Measurements from ENCODE around the gene EED.

The EED gene

GRCh38 chr11:86259730-86260129 lies 15.2 kb downstream of the EED start:
- Histone ChIP-seq H3K14ac (ENCODE audit: low read length) (no peak overlapping the region), H3K9ac (ENCODE audit: low read length) (no peak overlapping the region), H2BK5ac (ENCODE audit: low read depth, low read length, poor library complexity) (no peak overlapping the region), H3K27ac (ENCODE audit: low read depth, low read length) (no peak overlapping the region), H3K27me3 (ENCODE audit: insufficient read depth, low read length) (no peaks in the 10 kb centered on the region), H3K36me3 (ENCODE audit: control insufficient read depth in 1 of 2, insufficient read depth in 2 of 2, low read length in 2 of 2) (peaks cover 20 to 21% of the 10 kb centered on the region in 2 experiments), H3K23ac (ENCODE audit: low read length) (no peak overlapping the region), H2AFZ (ENCODE audit: insufficient read depth, low read length, poor library complexity) (no peak overlapping the region), H3K79me2 (ENCODE audit: control insufficient read depth, insufficient read depth, low read length, poor library complexity) (no peaks in the 10 kb centered on the region), H4K12ac (ENCODE audit: low read depth, low read length) (no peak overlapping the region), H3K4ac (ENCODE audit: low read depth, low read length) (no peak overlapping the region), H2BK120ac (ENCODE audit: insufficient read depth, low read length, poor library complexity) (no peak overlapping the region), H2AK5ac (ENCODE audit: low read length) (no peak overlapping the region), H3K4me2 (ENCODE audit: low read length) (no peak overlapping the region), H3K79me1 (ENCODE audit: low read length) (no peaks in the 10 kb centered on the region), H4K8ac (ENCODE audit: low read depth, low read length) (no peak overlapping the region), H2BK12ac (ENCODE audit: low read length) (no peak overlapping the region), H3K4me1 (ENCODE audit: control insufficient read depth in 1 of 2, insufficient read depth in 2 of 2, low read length in 2 of 2) (no peaks in the 10 kb centered on the region), H4K91ac (ENCODE audit: low read depth, low read length) (no peak overlapping the region), H3K4me3 (ENCODE audit: low read depth, low read length) (no peak overlapping the region), H3K18ac (ENCODE audit: low read length) (no peak overlapping the region), H3K9me3 (ENCODE audit: insufficient read depth, low read depth, low read length) (no peaks in the 10 kb centered on the region)
- DNase-seq, result no peak
- no CpG with 5 or more reads among the region's 1 CpG for WGBS (ENCODE audit: extremely low coverage, insufficient coverage, insufficient read length)

- Histone ChIP-seq H3K18ac (ENCODE audit: low read length) (no peak overlapping the region), H3K79me1 (ENCODE audit: low read length) (no peaks in the 10 kb centered on the region), H4K8ac (ENCODE audit: low read depth, low read length) (no peak overlapping the region), H3K4me3 (ENCODE audit: low read depth, low read length) (no peak overlapping the region), H4K12ac (ENCODE audit: low read depth, low read length) (no peak overlapping the region), H2AK5ac (ENCODE audit: low read length) (no peak overlapping the region), H3K27me3 (ENCODE audit: insufficient read depth, low read length) (no peaks in the 10 kb centered on the region), H3K9ac (ENCODE audit: low read length) (no peak overlapping the region), H3K9me3 (ENCODE audit: insufficient read depth, low read depth, low read length) (no peaks in the 10 kb centered on the region), H3K14ac (ENCODE audit: low read length) (no peak overlapping the region), H3K4ac (ENCODE audit: low read depth, low read length) (no peak overlapping the region), H3K79me2 (ENCODE audit: control insufficient read depth, insufficient read depth, low read length, poor library complexity) (no peaks in the 10 kb centered on the region), H3K4me2 (ENCODE audit: low read length) (no peak overlapping the region), H2BK120ac (ENCODE audit: insufficient read depth, low read length, poor library complexity) (no peak overlapping the region), H2AFZ (ENCODE audit: insufficient read depth, low read length, poor library complexity) (no peak overlapping the region), H2BK12ac (ENCODE audit: low read length) (no peak overlapping the region), H3K36me3 (ENCODE audit: control insufficient read depth in 1 of 2, insufficient read depth in 2 of 2, low read length in 2 of 2) (peaks cover 20 to 21% of the 10 kb centered on the region in 2 experiments), H4K91ac (ENCODE audit: low read depth, low read length) (no peak overlapping the region), H3K27ac (ENCODE audit: low read depth, low read length) (no peak overlapping the region), H3K4me1 (ENCODE audit: control insufficient read depth in 1 of 2, insufficient read depth in 2 of 2, low read length in 2 of 2) (no peaks in the 10 kb centered on the region), H3K23ac (ENCODE audit: low read length) (no peak overlapping the region), H2BK5ac (ENCODE audit: low read depth, low read length, poor library complexity) (no peak overlapping the region)
- DNase-seq, result no peak
- no CpG with 5 or more reads among the region's 3 CpGs for WGBS (ENCODE audit: extremely low coverage, insufficient coverage, insufficient read length)
Measured at GRCh38 chr11:86261328-86261727, 16.8 kb downstream of the EED start.

- Histone ChIP-seq H3K9ac (ENCODE audit: low read length) (no peak overlapping the region), H4K8ac (ENCODE audit: low read depth, low read length) (no peak overlapping the region), H4K12ac (ENCODE audit: low read depth, low read length) (no peak overlapping the region), H3K27ac (ENCODE audit: low read depth, low read length) (no peak overlapping the region), H3K27me3 (ENCODE audit: insufficient read depth, low read length) (no peaks in the 10 kb centered on the region), H3K4me1 (ENCODE audit: control insufficient read depth in 1 of 2, insufficient read depth in 2 of 2, low read length in 2 of 2) (no peaks in the 10 kb centered on the region), H3K4me2 (ENCODE audit: low read length) (no peak overlapping the region), H3K79me1 (ENCODE audit: low read length) (no peaks in the 10 kb centered on the region), H2BK12ac (ENCODE audit: low read length) (no peak overlapping the region), H3K14ac (ENCODE audit: low read length) (no peak overlapping the region), H3K23ac (ENCODE audit: low read length) (no peak overlapping the region), H4K91ac (ENCODE audit: low read depth, low read length) (no peak overlapping the region), H2AFZ (ENCODE audit: insufficient read depth, low read length, poor library complexity) (no peak overlapping the region), H3K36me3 (ENCODE audit: control insufficient read depth in 1 of 2, insufficient read depth in 2 of 2, low read length in 2 of 2) (peaks cover 16 to 19% of the 10 kb centered on the region in 2 experiments), H2BK5ac (ENCODE audit: low read depth, low read length, poor library complexity) (no peak overlapping the region), H3K18ac (ENCODE audit: low read length) (no peak overlapping the region), H3K9me3 (ENCODE audit: insufficient read depth, low read depth, low read length) (no peaks in the 10 kb centered on the region), H2AK5ac (ENCODE audit: low read length) (no peak overlapping the region), H3K4me3 (ENCODE audit: low read depth, low read length) (no peak overlapping the region), H3K79me2 (ENCODE audit: control insufficient read depth, insufficient read depth, low read length, poor library complexity) (no peaks in the 10 kb centered on the region), H2BK120ac (ENCODE audit: insufficient read depth, low read length, poor library complexity) (no peak overlapping the region), H3K4ac (ENCODE audit: low read depth, low read length) (no peak overlapping the region)
- peak in 1 of 2 donors; percentile 16 for DNase-seq
- WGBS (ENCODE audit: extremely low coverage, insufficient coverage, insufficient read length), result no CpG with 5 or more reads among the region's 6 CpGs
Measured at GRCh38 chr11:86262387-86262786, 17.8 kb downstream of the EED start.

GRCh38 chr11:86264649-86265048 lies 20.1 kb downstream of the EED start:
- Histone ChIP-seq H3K36me3 (ENCODE audit: control insufficient read depth in 1 of 2, insufficient read depth in 2 of 2, low read length in 2 of 2) (peaks cover 11 to 16% of the 10 kb centered on the region in 2 experiments), H3K27ac (ENCODE audit: low read depth, low read length) (no peak overlapping the region)
- no CpG with 5 or more reads among the region's 2 CpGs for WGBS (ENCODE audit: extremely low coverage, insufficient coverage, insufficient read length)

More at GRCh38 chr11:86264649-86265048, 20.1 kb downstream of the EED start:
- no peaks in the 10 kb centered on the region for H3K27me3 ChIP-seq (ENCODE audit: insufficient read depth, low read length)
- no peak for DNase-seq
- H2BK5ac ChIP-seq (ENCODE audit: low read depth, low read length, poor library complexity), result no peak overlapping the region
- no peaks in the 10 kb centered on the region for H3K9me3 ChIP-seq (ENCODE audit: insufficient read depth, low read depth, low read length)
- no peaks in the 10 kb centered on the region for H3K79me1 ChIP-seq (ENCODE audit: low read length)
- no peak overlapping the region for H3K9ac ChIP-seq (ENCODE audit: low read length)
- no peak overlapping the region for H3K4ac ChIP-seq (ENCODE audit: low read depth, low read length)
- H4K12ac ChIP-seq (ENCODE audit: low read depth, low read length), result no peak overlapping the region
- no peak overlapping the region for H2AFZ ChIP-seq (ENCODE audit: insufficient read depth, low read length, poor library complexity)
- no peak overlapping the region for H2BK120ac ChIP-seq (ENCODE audit: insufficient read depth, low read length, poor library complexity)
- H3K18ac ChIP-seq (ENCODE audit: low read length), result no peak overlapping the region
- H2AK5ac ChIP-seq (ENCODE audit: low read length), result no peak overlapping the region
- H3K14ac ChIP-seq (ENCODE audit: low read length), result no peak overlapping the region
- H4K91ac ChIP-seq (ENCODE audit: low read depth, low read length), result no peak overlapping the region
- no peak overlapping the region for H3K23ac ChIP-seq (ENCODE audit: low read length)
- no peaks in the 10 kb centered on the region for H3K4me1 ChIP-seq (ENCODE audit: control insufficient read depth in 1 of 2, insufficient read depth in 2 of 2, low read length in 2 of 2)
- H3K4me2 ChIP-seq (ENCODE audit: low read length), result no peak overlapping the region
- H3K79me2 ChIP-seq (ENCODE audit: control insufficient read depth, insufficient read depth, low read length, poor library complexity), result no peaks in the 10 kb centered on the region
- no peak overlapping the region for H2BK12ac ChIP-seq (ENCODE audit: low read length)
- no peak overlapping the region for H4K8ac ChIP-seq (ENCODE audit: low read depth, low read length)
- H3K4me3 ChIP-seq (ENCODE audit: low read depth, low read length), result no peak overlapping the region
